NB4 (cell line): Measurements from ENCODE around the gene ACOT7.

ENCODE experiments used
- CTCF ChIP-seq: IDR thresholded peaks from one replicate; pipeline ENCODE4 v1.5.1; 2012; ENCODE audit warnings: low read depth, low read length
- MAX ChIP-seq: IDR thresholded peaks from 2 replicates; pipeline ENCODE4 v1.6.1; 2011; ENCODE audit warnings: low read depth, low read length
- MYC ChIP-seq: IDR thresholded peaks from 2 replicates; pipeline ENCODE4 v1.6.1; 2011; ENCODE audit warnings: low read depth, low read length
- POLR2A ChIP-seq: IDR thresholded peaks from 2 replicates; pipeline ENCODE4 v1.6.1; 2011; ENCODE audit warnings: mild to moderate bottlenecking; ENCODE audit not compliant: insufficient read length; ENCODE audit errors: extremely low read depth

GRCh38 chr1:6386371-6386949 is 7.1 kb downstream of the ACOT7 start:
- TF ChIP-seq POLR2A = no peak
- TF ChIP-seq CTCF = no peak
- no peak for TF ChIP-seq MYC
- no peak for TF ChIP-seq MAX
